Suprapubic skin (tissue), 4 donors: ENCODE measurements around the gene RECK. TPM values are rescaled to one million over a fixed set of nuclear protein-coding genes. Genes with fewer than 3 reads are reported as not detected.

ENCODE experiments used
- DNase-seq, 2 donors: peaks; one replicate each; pipeline ENCODE4 v3.0.0-alpha.2; 2019; ENCODE audit warnings: low spot score in 2 of 2
- H3K27ac ChIP-seq: fragments of 200-600 bp; sonication (generic); one replicate; pipeline ENCODE4 v1.5.1; 2019
- H3K27me3 ChIP-seq: fragments of 200-600 bp; sonication (generic); one replicate; pipeline ENCODE4 v1.5.1; 2019
- H3K36me3 ChIP-seq: fragments of 200-600 bp; sonication (generic); one replicate; pipeline ENCODE4 v1.5.1; 2019
- H3K4me1 ChIP-seq: fragments of 200-600 bp; sonication (generic); one replicate; pipeline ENCODE4 v1.5.1; 2019
- H3K4me3 ChIP-seq: fragments of 200-600 bp; sonication (generic); one replicate; pipeline ENCODE4 v1.5.1; 2019; ENCODE audit warnings: mild to moderate bottlenecking
- H3K9me3 ChIP-seq: fragments of 200-600 bp; sonication (generic); one replicate; pipeline ENCODE4 v1.5.1; 2019
- EP300 ChIP-seq: sonication (generic); formaldehyde crosslinking; IDR thresholded peaks from one replicate; pipeline ENCODE4 v1.6.1; 2017; ENCODE audit warnings: antibody characterized with exemption
- POLR2A ChIP-seq, 2 donors: fragments of 450-650 bp; IDR thresholded peaks; one replicate each; pipeline ENCODE4 v1.6.1; 2017; ENCODE audit warnings: antibody characterized with exemption in 2 of 2, mild to moderate bottlenecking in 2 of 2, moderate library complexity in 2 of 2
- POLR2AphosphoS5 ChIP-seq, 3 donors: sonication (generic); formaldehyde crosslinking; IDR thresholded peaks; one replicate each; pipeline ENCODE4 v1.6.1; 2017; ENCODE audit warnings: antibody characterized with exemption in 3 of 3
- WGBS: methylation state at CpG from one replicate; pipeline ENCODE4 v1.1.5; 2018; 5-methylcytosine and 5-hydroxymethylcytosine counted together
- total RNA-seq, 4 donors: library from RNA; depleted of rRNA; stranded (reverse); fragments of >200 nt; gene quantifications; one replicate each; pipeline ENCODE4 v1.1.0, GENCODE V29; 2016
- TF ChIP-seq, protein P1 (sequence below), 2 donors: fragments of 200-600 bp in 1 of 2; fragments of 450-650 bp in 1 of 2; sonication (generic) in 1 of 2; IDR thresholded peaks; one replicate each; pipeline ENCODE4 v1.5.1; 2016 to 2019; ENCODE audit warnings: antibody characterized with exemption in 2 of 2, mild to moderate bottlenecking in 1 of 2, moderate library complexity in 1 of 2

The RECK gene
- total RNA-seq, 4 donors from 2014 or later: 3.1 to 6.4 (median 4.0) TPM

DNA sequence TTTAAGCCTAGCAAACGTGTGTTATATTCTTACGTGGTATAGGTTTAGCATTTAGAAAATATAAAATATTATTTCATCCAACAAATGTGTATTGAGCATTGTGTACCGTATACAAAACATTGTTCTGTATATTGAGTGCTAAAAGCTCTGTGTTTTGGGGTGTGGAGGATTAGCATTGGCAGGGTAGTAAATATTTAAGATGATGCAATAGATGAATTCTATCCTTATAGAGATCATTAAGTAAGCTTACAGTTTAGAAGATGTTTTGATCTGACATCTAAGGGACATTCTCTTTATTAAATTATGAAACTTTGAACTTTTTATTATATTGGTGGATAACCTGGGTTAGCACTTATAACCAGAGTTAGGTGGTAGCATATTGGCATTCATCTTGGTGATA is 51.3 kb downstream of the RECK start:
- Histone ChIP-seq H3K4me1 (peaks cover 3% of the 10 kb centered on the region), H3K27me3 (no peaks in the 10 kb centered on the region), H3K9me3 (no peaks in the 10 kb centered on the region), H3K36me3 (peaks cover 3% of the 10 kb centered on the region), H3K4me3 (no peak overlapping the region), H3K27ac (no peak overlapping the region)
- TF ChIP-seq EP300: no peak
- no peak for TF ChIP-seq POLR2A (IDR thresholded peaks at IDR 0.05)
- no peak for TF ChIP-seq POLR2AphosphoS5 (IDR thresholded peaks at IDR 0.05)
- TF ChIP-seq, protein P1, sequence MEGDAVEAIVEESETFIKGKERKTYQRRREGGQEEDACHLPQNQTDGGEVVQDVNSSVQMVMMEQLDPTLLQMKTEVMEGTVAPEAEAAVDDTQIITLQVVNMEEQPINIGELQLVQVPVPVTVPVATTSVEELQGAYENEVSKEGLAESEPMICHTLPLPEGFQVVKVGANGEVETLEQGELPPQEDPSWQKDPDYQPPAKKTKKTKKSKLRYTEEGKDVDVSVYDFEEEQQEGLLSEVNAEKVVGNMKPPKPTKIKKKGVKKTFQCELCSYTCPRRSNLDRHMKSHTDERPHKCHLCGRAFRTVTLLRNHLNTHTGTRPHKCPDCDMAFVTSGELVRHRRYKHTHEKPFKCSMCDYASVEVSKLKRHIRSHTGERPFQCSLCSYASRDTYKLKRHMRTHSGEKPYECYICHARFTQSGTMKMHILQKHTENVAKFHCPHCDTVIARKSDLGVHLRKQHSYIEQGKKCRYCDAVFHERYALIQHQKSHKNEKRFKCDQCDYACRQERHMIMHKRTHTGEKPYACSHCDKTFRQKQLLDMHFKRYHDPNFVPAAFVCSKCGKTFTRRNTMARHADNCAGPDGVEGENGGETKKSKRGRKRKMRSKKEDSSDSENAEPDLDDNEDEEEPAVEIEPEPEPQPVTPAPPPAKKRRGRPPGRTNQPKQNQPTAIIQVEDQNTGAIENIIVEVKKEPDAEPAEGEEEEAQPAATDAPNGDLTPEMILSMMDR (IDR thresholded peaks at IDR 0.05): no peak
- no peak for DNase-seq
- WGBS: 84% methylated on average over 3 of the region's 3 CpGs

DNA sequence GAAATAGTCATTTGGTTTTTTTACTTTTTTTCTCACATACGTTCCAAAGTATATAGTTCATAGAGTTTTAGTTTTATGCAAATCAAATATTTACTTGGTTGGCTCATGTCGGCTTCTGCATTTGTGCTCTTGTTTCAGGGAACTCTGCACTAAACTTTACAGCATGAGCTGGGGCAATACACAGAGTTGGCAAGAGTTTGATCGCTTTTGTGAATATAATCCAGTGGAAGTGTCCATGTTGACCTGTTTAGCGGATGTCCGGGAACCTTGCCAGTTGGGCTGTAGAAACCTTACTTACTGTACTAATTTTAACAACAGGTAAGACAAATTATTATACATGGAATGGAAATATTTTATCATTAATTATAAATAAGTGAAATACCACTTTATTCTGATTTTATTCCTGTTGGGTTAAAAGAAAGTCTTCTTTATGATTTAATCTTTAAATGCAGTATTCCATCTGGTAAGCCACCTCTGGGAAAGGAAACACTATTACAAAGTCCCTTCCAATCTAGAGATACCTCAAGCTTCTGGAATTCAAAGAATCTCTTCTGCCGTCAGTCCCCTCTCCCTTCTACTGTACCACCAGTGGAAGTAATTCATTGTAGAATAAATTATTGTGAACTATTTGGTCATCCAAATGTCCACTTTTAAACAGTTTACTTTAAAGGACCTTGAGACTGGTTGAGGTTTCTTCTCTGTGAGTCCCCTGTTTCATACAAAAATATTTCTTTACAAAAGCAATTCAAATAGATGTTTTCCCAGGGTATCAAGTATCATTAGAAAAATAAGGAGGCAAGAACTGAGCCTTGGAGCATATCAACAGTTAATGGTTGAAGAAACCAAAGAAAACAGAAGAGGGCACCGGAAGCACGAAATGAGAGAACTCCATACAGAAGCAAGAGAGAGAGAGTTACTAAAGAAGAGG is 54.6 kb downstream of the RECK start:
- TF ChIP-seq POLR2A (IDR thresholded peaks at IDR 0.05) (no peak), EP300 (no peak), POLR2AphosphoS5 (IDR thresholded peaks at IDR 0.05) (no peak)
- TF ChIP-seq, protein P1 (IDR thresholded peaks at IDR 0.05): no peak
- Histone ChIP-seq H3K36me3 (no peaks in the 10 kb centered on the region), H3K4me1 (peaks cover 3% of the 10 kb centered on the region), H3K27me3 (no peaks in the 10 kb centered on the region), H3K27ac (no peak overlapping the region), H3K4me3 (no peak overlapping the region), H3K9me3 (no peaks in the 10 kb centered on the region)
- 49% methylated on average over 8 of the region's 8 CpGs for WGBS
- DNase-seq: no peak

DNA sequence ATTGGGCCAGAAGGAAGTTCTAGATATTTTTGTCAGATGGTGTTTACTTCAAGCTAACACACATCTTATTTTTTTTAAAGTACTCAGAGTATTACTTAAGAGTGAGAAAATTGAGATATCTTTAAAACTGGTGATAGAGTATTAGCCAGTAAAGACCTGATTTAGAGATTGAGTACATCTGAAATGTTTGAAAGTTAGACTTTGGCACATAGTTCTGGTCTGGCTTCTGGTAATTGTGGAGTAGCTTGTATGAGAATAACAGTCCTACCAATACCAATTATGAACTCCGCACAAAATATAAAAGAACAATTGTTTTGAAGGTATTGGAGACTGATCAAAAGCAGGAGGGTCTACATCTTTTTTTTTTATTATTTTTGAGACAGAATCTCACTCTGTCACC is 55.3 kb downstream of the RECK start:
- Histone ChIP-seq H3K27ac (no peak overlapping the region), H3K4me3 (no peak overlapping the region), H3K9me3 (no peaks in the 10 kb centered on the region), H3K27me3 (no peaks in the 10 kb centered on the region), H3K4me1 (peaks cover 3% of the 10 kb centered on the region), H3K36me3 (no peaks in the 10 kb centered on the region)
- TF ChIP-seq POLR2AphosphoS5 (IDR thresholded peaks at IDR 0.05) (no peak), POLR2A (IDR thresholded peaks at IDR 0.05) (no peak), EP300 (no peak)
- TF ChIP-seq, protein P1 (IDR thresholded peaks at IDR 0.05): no peak
- WGBS: 88% methylated on average over 1 of the region's 1 CpG
- no peak for DNase-seq

DNA sequence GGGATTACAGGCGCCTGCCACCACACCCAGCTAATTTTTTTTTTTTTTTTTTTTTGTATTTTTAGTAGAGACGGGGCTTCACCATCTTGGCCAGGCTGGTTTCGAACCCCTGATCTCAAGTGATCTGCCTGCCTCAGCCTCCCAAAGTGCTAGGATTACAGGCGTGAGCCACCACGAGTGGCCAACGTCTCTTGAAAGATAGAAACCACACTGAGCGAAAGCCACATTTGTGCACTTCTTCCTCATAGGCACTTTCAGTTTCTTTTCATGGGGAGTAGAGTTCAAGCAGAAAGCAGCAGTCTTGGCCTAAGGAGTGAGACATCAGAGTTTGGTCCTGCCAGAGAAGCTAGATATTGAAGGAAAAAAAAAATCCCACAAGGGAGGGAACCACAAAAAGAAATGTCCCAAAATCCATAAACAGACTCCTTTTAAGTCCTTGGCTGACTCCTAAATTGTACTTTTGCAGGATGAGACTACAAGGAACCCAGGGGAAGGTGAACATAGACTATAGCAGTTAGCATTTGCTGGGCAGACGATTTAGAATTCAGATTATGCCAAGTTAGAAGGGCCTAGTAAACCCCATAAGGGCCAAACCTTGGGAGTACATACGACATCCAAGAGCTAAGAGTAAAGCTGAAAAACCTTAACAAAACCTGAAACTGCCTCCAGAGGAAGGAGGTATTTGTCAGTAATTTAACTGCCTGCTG is 55.9 kb downstream of the RECK start:
- TF ChIP-seq POLR2A (IDR thresholded peaks at IDR 0.05) (no peak), POLR2AphosphoS5 (IDR thresholded peaks at IDR 0.05) (no peak), EP300 (no peak)
- TF ChIP-seq, protein P1 (IDR thresholded peaks at IDR 0.05): no peak
- Histone ChIP-seq H3K27me3 (no peaks in the 10 kb centered on the region), H3K27ac (no peak overlapping the region), H3K4me1 (peaks cover 3% of the 10 kb centered on the region), H3K4me3 (no peak overlapping the region), H3K36me3 (no peaks in the 10 kb centered on the region), H3K9me3 (no peaks in the 10 kb centered on the region)
- DNase-seq: no peak
- WGBS: 91% methylated on average over 9 of the region's 9 CpGs

DNA sequence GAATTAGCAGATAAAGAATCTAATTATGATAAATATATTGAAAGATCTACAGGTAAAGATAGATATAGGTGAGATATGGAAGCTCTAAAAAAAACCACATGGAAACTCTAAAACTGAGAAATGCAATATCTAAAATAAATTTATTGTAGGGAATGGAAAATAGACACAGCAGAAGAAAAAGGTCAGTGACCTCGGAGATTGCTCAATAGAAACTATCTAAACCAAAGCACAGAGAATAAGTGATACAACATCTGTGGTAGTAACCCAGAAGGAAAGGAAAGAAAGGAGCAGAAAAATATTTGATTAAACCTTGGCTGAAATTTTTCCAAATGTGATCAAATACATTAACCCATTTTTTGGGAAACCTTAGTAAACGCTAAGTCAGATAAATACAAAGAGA is 56.7 kb downstream of the RECK start:
- WGBS: 90% methylated on average over 2 of the region's 2 CpGs

More for the DNA sequence above, 56.7 kb downstream of the RECK start:
- H3K27ac ChIP-seq: no peak overlapping the region
- no peak overlapping the region for H3K4me3 ChIP-seq
- no peaks in the 10 kb centered on the region for H3K27me3 ChIP-seq
- no peak for TF ChIP-seq EP300
- TF ChIP-seq POLR2A (IDR thresholded peaks at IDR 0.05): no peak
- TF ChIP-seq, protein P1 (IDR thresholded peaks at IDR 0.05): no peak
- no peak for TF ChIP-seq POLR2AphosphoS5 (IDR thresholded peaks at IDR 0.05)
- H3K9me3 ChIP-seq: no peaks in the 10 kb centered on the region
- peaks cover 3% of the 10 kb centered on the region for H3K4me1 ChIP-seq
- H3K36me3 ChIP-seq: no peaks in the 10 kb centered on the region
- no peak for DNase-seq
